Mesodermal cell (in vitro differentiated cells): ENCODE measurements around the gene HNRNPK.

ENCODE experiments used
- H3K27ac ChIP-seq: 2 replicates; pipeline ENCODE4 v1.7.0; 2013; ENCODE audit warnings: mild to moderate bottlenecking, low read depth, low read length, moderate library complexity; ENCODE audit not compliant: severe bottlenecking
- H3K36me3 ChIP-seq: 2 replicates; pipeline ENCODE4 v1.7.1; 2013; ENCODE audit warnings: mild to moderate bottlenecking, low read length, moderate library complexity; ENCODE audit not compliant: control insufficient read depth, insufficient read depth
- H3K4me1 ChIP-seq: one replicate; pipeline ENCODE4 v1.7.1; 2013; ENCODE audit warnings: mild to moderate bottlenecking, low read length; ENCODE audit not compliant: insufficient read depth, control insufficient read depth, poor library complexity, severe bottlenecking
- H3K4me3 ChIP-seq: 2 replicates; pipeline ENCODE4 v1.7.0; 2013; ENCODE audit warnings: low read length, control low read depth, mild to moderate bottlenecking; ENCODE audit not compliant: insufficient read depth, poor library complexity, severe bottlenecking; ENCODE audit errors: extremely low read depth
- H3K9me3 ChIP-seq: 2 replicates; pipeline ENCODE4 v1.7.1; 2013; ENCODE audit warnings: mild to moderate bottlenecking, low read length, moderate library complexity; ENCODE audit not compliant: control insufficient read depth
- WGBS, 2 experiments: methylation state at CpG; one replicate each; pipeline ENCODE4 v1.1.5; 2013; ENCODE audit warnings: missing lambda C conversion rate in 2 of 2; ENCODE audit not compliant: insufficient coverage in 2 of 2; 5-methylcytosine and 5-hydroxymethylcytosine counted together

Gene HNRNPK

DNA sequence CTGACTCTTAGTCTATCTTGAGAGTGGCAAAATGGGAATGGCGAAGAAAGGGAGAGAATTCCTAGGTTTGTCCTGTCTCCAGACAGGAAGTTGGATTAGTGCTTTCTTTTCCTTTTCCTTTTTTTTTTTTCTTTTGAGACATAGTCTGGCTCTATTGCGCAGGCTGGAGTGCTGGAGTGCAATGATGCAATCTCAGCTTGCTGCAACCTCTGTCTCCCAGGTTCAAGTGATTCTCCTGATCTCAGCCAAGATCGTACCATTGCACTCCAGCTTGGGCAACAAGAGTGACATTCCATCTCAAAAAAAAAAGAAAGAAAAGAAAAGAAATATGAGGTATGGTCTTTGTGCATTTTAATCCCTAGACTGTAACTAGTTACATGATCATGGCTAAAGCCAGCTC lies 46.2 kb downstream of the HNRNPK start:
- Histone ChIP-seq H3K27ac (no peak overlapping the region), H3K36me3 (no peaks in the 10 kb centered on the region), H3K9me3 (no peaks in the 10 kb centered on the region), H3K4me3 (no peak overlapping the region), H3K4me1 (peaks cover 6% of the 10 kb centered on the region)
- 92 to 100% methylated on average over 2 to 3 of the region's 3 CpGs for WGBS, 2 experiments

- Histone ChIP-seq H3K36me3 (no peaks in the 10 kb centered on the region), H3K27ac (no peak overlapping the region), H3K4me1 (peaks cover 6% of the 10 kb centered on the region), H3K9me3 (no peaks in the 10 kb centered on the region), H3K4me3 (no peak overlapping the region)
- 100% methylated on average over 1 to 2 of the region's 5 CpGs for WGBS, 2 experiments
These were observed 47.2 kb downstream of the HNRNPK start for GRCh38 chr9:83932851-83933250.

- 80% methylated on average over 1 of the region's 2 CpGs; no CpG with 5 or more reads in 1 of the 2 experiments for WGBS, 2 experiments
- no peak overlapping the region for H3K4me3 ChIP-seq
- H3K4me1 ChIP-seq = peaks cover 6% of the 10 kb centered on the region
- no peaks in the 10 kb centered on the region for H3K9me3 ChIP-seq
- H3K27ac ChIP-seq = no peak overlapping the region
- no peaks in the 10 kb centered on the region for H3K36me3 ChIP-seq
These were observed 48.0 kb downstream of the HNRNPK start for GRCh38 chr9:83932011-83932410.

DNA sequence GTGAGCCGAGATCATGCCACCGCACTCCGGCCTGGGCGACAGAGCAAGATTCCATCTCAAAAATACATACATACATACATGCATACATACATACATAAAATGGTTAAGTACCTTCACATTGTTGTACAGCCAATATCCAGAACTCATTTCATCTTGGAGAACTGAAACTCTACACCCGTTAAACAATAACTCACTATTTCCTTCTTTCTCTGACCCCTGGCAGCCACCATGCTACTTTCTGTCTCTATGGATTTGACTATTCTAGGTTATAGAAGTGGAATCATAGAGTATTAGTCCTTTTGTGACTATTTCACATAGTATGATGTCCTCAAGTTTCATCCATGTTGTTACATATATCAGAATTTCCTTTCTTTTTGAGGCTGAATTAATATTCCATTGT lies 49.1 kb downstream of the HNRNPK start:
- H3K36me3 ChIP-seq = no peaks in the 10 kb centered on the region
- WGBS, 2 experiments = 98% methylated on average over 4 of the region's 5 CpGs; no CpG with 5 or more reads in 1 of the 2 experiments
- H3K4me3 ChIP-seq = no peak overlapping the region

DNA sequence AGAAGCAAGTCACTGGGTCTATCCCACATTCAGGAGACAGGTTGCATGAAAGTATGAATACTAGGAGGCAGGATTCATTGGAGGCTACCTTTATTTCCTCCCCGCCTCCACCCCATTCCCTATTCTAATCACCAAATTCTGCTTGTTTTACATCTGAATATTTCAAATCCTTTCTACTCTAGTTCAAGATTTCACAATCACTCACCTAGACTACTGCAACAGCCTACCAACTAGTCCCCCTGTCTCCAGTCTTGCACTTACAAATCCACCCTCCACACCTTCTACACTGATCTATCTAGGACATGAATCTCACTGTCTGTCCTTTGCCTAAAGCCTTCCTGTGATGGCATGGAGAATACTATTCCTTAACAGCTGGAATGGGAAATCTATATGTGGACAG lies 52.4 kb downstream of the HNRNPK start:
- no peak overlapping the region for H3K4me3 ChIP-seq
- H3K4me1 ChIP-seq = no peaks in the 10 kb centered on the region
- H3K9me3 ChIP-seq = no peaks in the 10 kb centered on the region
- no peak overlapping the region for H3K27ac ChIP-seq
- H3K36me3 ChIP-seq = no peaks in the 10 kb centered on the region
- no CpG with 5 or more reads among the region's 1 CpG for WGBS, 2 experiments

More for the DNA sequence above, 49.1 kb downstream of the HNRNPK start:
- Histone ChIP-seq H3K9me3 (no peaks in the 10 kb centered on the region), H3K27ac (no peak overlapping the region), H3K4me1 (peaks cover 6% of the 10 kb centered on the region)

GRCh38 chr9:83920927-83921707 lies 58.9 kb downstream of the HNRNPK start, which contains the start of gene KIF27:
Gene KIF27, minus strand, starts transcription at chr9:83921432. Its CDS starts 5,841 bp downstream, at chr9:83915591.
- H3K27ac ChIP-seq = peak within 1 kb of the TSS; percentile 98
- 0 to 1% methylated on average over 55 to 74 of the region's 92 CpGs for WGBS, 2 experiments
- H3K9me3 ChIP-seq = no peaks in the 10 kb centered on the region
- H3K4me1 ChIP-seq = no peaks in the 10 kb centered on the region
- peaks cover 5% of the 10 kb centered on the region for H3K36me3 ChIP-seq
- peak within 1 kb of the TSS; percentile 58 for H3K4me3 ChIP-seq

- no peaks in the 10 kb centered on the region for H3K9me3 ChIP-seq
- peak overlapping the region; percentile 58 for H3K4me3 ChIP-seq
- no peaks in the 10 kb centered on the region for H3K4me1 ChIP-seq
- H3K36me3 ChIP-seq = peaks cover 5% of the 10 kb centered on the region
- H3K27ac ChIP-seq = peak overlapping the region; percentile 98
- 0 to 2% methylated on average over 13 to 15 of the region's 16 CpGs for WGBS, 2 experiments
These were observed 59.5 kb downstream of the HNRNPK start for GRCh38 chr9:83920469-83920926.

GRCh38 chr9:83919111-83919510 lies 60.9 kb downstream of the HNRNPK start:
- Histone ChIP-seq H3K4me1 (no peaks in the 10 kb centered on the region), H3K27ac (no peak overlapping the region), H3K9me3 (no peaks in the 10 kb centered on the region), H3K36me3 (peaks cover 5% of the 10 kb centered on the region), H3K4me3 (no peak overlapping the region)
- no CpG with 5 or more reads among the region's 1 CpG for WGBS, 2 experiments
